Retinal pigment epithelial cell (primary cell): ENCODE measurements around the gene RAMP3.

Source experiments
- DNase-seq: peaks from one replicate; pipeline ENCODE4 v3.0.0-alpha.2; 2010; ENCODE audit warnings: low read depth
- H3K4me3 ChIP-seq: 2 replicates; pipeline ENCODE4 v1.5.1; 2011; ENCODE audit warnings: mild to moderate bottlenecking, low read length, control low read depth, moderate library complexity
- CTCF ChIP-seq: conservative IDR thresholded peaks from 2 replicates; pipeline ENCODE4 v1.5.1; 2011; ENCODE audit warnings: low read depth, low read length, control low read depth, inconsistent platforms

Gene RAMP3

GRCh38 chr7:45156516-45157272 is 897 bp upstream of the RAMP3 start:
- no peak for DNase-seq
- TF ChIP-seq CTCF, result no peak
- no peak overlapping the region for H3K4me3 ChIP-seq

- no peak for TF ChIP-seq CTCF
- DNase-seq, result no peak
Observed at GRCh38 chr7:45157286-45157652, 322 bp upstream of the RAMP3 start.

GRCh38 chr7:45158471-45158870 is 880 bp downstream of the RAMP3 start:
- H3K4me3 ChIP-seq, result no peak overlapping the region

More at GRCh38 chr7:45157286-45157652, 322 bp upstream of the RAMP3 start:
- no peak overlapping the region for H3K4me3 ChIP-seq

GRCh38 chr7:45159296-45159695 is 1.7 kb downstream of the RAMP3 start:
- H3K4me3 ChIP-seq, result no peak overlapping the region

More at GRCh38 chr7:45158471-45158870, 880 bp downstream of the RAMP3 start:
- no peak for DNase-seq
- no peak for TF ChIP-seq CTCF

GRCh38 chr7:45160417-45160881 is 2.9 kb downstream of the RAMP3 start:
- no peak for TF ChIP-seq CTCF
- no peak for DNase-seq
- no peak overlapping the region for H3K4me3 ChIP-seq

More at GRCh38 chr7:45159296-45159695, 1.7 kb downstream of the RAMP3 start:
- no peak for TF ChIP-seq CTCF
- no peak for DNase-seq

- no peak overlapping the region for H3K4me3 ChIP-seq
- DNase-seq, result no peak
- no peak for TF ChIP-seq CTCF
Observed at GRCh38 chr7:45161138-45161537, 3.5 kb downstream of the RAMP3 start.

- DNase-seq, result no peak
- TF ChIP-seq CTCF, result no peak
- no peak overlapping the region for H3K4me3 ChIP-seq
Observed at GRCh38 chr7:45161842-45162241, 4.3 kb downstream of the RAMP3 start.
